HG02885 (cell line): Measurements from ENCODE around the gene BAIAP2L1.
"Not testable (repeated sequence)": the region's sequence is repeated elsewhere in the genome, so short reads cannot be mapped to it uniquely, and the experiment has no call there.

Source experiments
- ATAC-seq: cut with Tn5 transposase; IDR thresholded peaks from one replicate; pipeline ENCODE4 v1.9.1; 2021; ENCODE audit warnings: mild to moderate bottlenecking; ENCODE audit not compliant: unreplicated experiment, poor library complexity

The BAIAP2L1 gene

GRCh38 chr7:98399462-98399861 is 1.4 kb downstream of the BAIAP2L1 start:
- ATAC-seq: no peak

DNA sequence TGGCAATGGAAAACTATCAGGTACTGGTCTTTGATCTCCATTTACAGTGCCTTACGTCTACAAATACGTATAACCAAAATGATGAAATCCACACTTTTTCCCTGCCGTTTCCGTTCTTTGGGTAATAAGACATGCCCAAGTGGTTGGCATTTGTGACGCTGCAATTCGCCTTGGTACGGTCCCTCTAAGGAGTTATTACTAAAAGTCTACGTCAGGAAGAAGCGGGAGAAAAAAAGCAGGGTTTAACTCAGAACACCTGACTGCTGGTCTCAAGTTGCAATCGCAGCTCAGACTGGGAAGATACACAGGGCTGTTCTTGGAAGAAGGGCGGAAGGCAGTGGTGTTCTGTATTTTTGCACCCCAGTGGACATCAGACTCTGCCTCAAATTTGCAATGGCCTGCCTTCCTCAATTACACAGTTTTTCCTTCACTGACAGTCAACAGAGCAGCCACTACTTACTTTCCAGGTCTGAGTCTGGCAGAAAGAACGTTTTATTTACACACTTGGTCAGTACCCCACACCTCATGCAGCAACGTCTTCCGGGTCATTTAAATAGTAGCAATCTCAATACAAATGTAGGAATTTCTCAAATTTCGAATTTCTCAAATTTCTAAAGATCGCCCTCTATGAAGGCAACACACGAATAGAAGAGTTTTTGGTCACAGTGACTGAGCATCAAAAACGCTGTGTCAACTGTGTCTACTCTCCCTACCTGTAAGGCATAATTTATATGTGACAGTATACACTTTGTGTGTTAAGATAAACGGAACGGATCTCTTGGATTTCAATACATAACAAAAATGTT is 2.1 kb downstream of the BAIAP2L1 start:
- no peak for ATAC-seq

DNA sequence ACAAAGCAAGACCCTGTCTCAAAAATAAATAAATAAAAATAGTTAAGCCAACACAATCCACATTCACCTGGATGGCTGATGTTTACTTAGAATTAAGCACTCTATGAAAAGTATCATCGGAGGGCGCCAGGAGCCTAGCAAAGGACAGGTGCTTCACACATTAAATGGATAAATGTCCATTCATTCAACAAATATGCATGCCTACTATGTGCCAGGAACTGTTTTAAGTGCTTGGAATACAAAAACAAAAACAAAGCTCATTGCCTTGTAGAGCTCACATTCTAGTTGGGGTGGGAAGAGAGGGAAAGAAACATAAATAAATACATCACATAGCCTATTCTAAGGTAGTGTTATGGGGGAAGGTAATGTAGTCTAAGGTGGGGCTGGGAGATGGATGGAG is 4.1 kb downstream of the BAIAP2L1 start:
- ATAC-seq: no peak

DNA sequence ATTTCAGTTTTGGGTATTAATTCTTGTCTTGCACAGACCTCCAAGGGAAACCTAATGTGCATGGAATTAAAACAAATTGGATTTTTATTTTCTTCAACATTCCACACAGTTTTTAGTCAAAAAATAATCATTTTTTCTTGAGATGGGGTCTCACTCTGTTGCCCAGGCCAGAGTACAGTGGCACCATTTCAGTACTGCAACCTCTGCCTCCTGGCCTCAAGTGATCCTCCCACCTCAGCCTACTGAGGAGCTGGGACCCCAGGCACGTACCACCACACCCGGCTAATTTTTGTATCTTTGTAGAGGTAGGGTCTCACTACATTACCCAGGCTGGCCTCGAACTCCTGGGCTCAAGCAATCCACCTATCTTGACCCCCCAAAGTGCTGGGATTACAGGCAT is 4.9 kb downstream of the BAIAP2L1 start:
- ATAC-seq: no peak

GRCh38 chr7:98395481-98395880 is 5.4 kb downstream of the BAIAP2L1 start:
- ATAC-seq: no peak

GRCh38 chr7:98394377-98394836 is 6.5 kb downstream of the BAIAP2L1 start:
- ATAC-seq: no peak

DNA sequence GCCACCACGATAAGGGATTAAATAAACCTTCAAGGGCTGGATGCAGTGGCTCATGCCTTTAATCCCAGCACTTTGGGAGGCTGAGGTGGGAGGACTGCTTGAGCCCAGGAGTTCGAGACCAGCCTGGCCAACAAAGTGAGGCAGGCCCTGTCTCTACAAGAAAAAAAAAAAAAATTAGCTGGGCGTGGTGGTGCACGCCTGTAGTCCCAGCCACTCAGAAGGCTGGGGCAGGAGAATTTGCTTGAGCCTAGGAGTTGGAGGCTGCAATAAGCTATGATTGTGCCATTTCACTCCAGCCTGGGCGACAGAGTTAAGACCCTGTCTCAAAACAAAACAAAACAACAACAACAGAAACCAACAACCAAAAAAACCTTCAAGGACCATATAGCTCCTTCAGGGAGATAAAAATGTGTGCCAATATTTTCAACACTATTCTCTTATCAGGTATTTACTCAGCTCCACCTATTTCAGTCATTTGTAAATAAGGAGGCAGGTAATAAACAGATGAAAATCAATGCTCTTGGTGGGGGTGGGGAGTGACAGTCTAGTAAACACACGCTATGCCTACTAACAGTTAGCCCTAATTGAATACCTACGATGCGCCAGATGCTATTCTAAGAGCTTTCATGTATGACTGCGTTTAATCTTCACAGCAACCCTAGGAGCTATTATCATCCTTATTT is 13.2 kb downstream of the BAIAP2L1 start:
- ATAC-seq: no peak

DNA sequence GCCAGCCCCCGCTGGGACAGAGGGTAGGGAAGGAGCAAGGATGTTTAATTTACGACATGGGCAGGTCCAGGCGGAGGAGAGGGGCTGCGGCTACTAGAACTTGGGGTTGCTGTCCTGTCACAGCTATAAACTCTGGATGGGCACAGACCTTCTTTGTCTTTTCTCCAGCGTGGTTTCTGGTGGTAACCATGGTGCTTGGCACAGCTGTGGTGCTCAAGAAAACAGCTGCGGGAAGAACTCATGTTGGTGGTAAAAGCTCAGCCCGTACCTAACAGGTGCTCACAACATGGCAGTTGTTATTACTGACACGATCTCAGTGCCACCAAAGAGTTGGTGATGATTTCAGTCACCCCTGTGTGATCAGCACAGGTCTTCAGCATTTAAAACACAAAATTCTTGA is 13.8 kb downstream of the BAIAP2L1 start:
- no peak for ATAC-seq

DNA sequence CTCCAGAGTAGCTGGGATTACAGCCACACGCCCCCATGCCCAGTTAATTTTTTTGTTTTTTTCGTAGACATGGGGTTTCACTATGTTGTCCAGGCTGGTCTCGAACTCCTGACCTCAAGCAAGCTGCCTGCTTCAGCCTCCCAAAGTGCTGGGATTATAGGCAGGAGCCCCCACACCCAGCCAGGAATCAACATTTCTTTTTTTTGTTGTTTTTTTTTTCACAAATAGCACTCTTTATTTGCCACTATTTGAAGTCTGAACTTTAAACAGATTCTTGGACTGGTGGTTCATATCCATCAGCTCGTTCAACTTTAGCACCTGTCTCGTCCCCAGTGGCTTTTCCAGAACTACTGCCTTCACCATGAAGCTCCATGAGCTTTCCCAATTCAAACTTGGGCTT is 15.4 kb downstream of the BAIAP2L1 start:
- not testable (repeated sequence) for ATAC-seq

- no peak for ATAC-seq
Measured at GRCh38 chr7:98378210-98378819, 22.6 kb downstream of the BAIAP2L1 start.

- no peak for ATAC-seq
Measured at GRCh38 chr7:98376711-98377110, 24.2 kb downstream of the BAIAP2L1 start.

DNA sequence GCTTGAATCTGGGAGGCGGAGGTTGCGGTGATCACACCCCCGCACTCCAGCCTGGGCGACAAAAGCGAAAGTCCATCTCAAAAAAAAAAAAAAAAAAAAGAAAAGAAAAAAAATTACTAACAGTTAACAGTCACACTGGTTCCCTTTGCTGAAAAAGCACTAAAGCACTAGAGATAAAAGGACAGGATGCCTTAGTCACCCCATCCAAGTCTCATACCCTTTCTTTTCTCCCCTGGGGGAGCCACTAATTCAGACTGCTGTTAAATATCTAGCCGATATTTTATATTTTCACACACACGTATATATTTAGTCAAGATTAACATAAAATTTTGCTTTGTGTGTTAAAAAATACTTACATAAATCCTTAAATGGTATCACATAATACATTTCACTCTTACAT is 25.2 kb downstream of the BAIAP2L1 start:
- ATAC-seq: no peak

DNA sequence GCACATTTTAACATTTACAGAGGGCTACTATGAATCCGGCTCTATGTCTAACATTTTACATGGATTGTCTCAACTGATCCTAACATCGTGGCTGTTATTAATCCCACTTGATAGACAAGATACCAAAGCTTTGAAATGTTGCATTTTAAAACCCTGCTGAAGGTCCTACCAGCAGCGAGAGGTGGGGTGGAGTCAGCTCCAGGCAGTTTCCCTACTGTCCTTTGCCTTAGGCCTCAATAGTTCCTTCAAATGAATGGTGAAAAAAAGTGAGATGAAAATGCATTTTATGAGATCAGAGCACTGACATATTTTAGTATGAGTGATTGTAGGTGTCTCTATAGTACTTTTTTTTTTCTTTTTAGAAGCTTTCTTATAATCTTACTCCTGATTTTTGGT is 26.6 kb downstream of the BAIAP2L1 start:
- no peak for ATAC-seq

DNA sequence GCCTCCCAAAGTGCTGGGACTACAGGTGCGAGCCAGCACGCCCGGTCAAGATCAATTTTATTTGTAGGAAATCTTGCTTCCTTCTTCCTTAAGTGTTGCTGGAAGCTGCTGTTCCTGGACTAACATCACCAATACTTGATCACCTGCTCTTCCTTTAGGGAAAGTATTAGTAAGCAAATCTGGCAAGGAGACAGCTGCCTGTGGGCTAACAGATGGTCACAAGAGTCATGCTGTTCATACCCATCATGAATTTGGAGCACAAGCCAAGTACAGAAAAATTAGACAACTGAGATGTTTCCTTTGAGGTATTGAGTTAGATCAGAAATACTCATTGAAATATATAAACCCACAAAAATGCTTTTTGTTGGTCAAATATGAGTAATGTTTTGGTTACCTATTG is 27.9 kb downstream of the BAIAP2L1 start:
- no peak for ATAC-seq

- ATAC-seq: no peak
Measured at GRCh38 chr7:98369726-98370125, 31.2 kb downstream of the BAIAP2L1 start.

DNA sequence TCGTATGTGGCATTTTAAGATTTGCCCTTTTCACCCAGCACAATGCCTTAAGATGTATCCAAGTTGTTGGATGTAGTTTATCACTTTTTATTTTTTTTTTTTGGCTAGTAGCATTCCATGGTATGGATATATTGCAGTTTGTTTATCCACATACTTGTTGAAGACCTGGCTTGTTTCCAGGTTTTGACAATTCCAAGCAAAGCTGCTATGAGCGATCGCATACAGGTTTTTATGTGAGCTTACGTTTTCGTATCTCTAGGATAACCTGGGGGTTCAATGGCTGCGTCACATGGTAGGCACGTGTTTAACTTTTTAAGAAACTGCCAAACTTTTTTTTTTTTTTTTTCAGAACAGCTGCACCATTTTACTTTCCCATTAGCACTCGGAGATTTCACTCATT is 32.2 kb downstream of the BAIAP2L1 start:
- ATAC-seq: no peak

DNA sequence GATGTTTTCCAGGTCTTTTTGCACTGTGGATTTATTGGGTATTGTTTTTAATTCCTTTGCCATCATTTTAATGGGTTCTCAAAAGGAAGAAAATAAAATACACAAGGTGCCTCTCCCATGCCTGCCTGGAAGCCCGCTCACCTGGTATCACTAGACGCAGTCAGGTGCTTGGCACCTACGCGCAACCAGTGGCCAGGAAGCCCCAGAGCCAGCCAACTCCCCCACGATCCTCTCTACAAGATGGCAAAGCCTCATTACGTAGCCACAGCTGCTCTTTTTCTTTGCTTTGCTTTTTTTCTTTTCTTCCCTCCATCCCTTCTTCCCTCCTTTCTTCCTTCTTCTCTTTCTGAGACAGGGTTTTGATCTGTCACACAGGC is 34.3 kb downstream of the BAIAP2L1 start:
- ATAC-seq: no peak

GRCh38 chr7:98365863-98366561 is 34.9 kb downstream of the BAIAP2L1 start:
- no peak for ATAC-seq

GRCh38 chr7:98364220-98364619 is 36.7 kb downstream of the BAIAP2L1 start:
- ATAC-seq: no peak

- no peak for ATAC-seq
Measured at GRCh38 chr7:98362517-98362916, 38.4 kb downstream of the BAIAP2L1 start.
